GM19438 (cell line): ENCODE data around the gene FSTL3.

Source experiments
- ATAC-seq: cut with Tn5 transposase; IDR thresholded peaks from one replicate; pipeline ENCODE4 v1.9.1; 2021; ENCODE audit warnings: low read depth; ENCODE audit not compliant: unreplicated experiment

FSTL3 gene

DNA sequence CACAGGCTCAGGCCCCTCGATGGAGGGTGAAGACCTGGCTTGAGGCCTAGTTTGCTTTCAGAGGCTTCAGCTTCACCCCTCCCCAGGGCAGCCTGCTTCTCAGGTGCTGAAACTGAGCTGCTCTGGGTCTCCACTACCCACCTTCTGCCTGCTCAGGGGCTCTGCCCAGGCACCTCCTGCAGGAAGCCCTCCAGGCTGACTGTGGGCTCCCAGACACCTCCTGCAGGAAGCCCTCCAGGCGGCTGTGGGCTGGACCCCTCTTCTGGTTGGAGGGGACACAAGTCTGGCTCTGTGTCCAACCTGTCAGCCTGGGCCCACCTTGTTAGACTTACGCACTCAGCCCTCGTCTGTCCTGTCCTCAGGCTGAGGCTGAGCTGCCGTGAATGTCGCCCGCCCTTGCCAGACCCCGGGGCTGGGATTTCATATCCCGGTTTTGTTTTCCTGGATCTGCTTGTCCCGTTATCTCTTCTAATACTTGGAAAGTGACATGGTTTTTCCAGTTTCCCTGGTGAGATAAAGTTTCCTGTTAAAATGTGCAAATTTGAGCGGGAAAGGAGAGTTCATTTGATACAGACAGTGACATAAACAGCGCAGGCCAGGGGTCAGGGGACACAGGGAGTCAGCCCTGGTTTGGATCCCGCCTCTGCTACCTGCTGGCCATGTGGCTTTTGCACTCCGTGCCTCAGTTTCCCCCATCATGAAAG, 53.9 kb downstream of the FSTL3 start:
- ATAC-seq = no peak

- ATAC-seq = no peak
Measured at GRCh38 chr19:731000-731399, 54.8 kb downstream of the FSTL3 start.

DNA sequence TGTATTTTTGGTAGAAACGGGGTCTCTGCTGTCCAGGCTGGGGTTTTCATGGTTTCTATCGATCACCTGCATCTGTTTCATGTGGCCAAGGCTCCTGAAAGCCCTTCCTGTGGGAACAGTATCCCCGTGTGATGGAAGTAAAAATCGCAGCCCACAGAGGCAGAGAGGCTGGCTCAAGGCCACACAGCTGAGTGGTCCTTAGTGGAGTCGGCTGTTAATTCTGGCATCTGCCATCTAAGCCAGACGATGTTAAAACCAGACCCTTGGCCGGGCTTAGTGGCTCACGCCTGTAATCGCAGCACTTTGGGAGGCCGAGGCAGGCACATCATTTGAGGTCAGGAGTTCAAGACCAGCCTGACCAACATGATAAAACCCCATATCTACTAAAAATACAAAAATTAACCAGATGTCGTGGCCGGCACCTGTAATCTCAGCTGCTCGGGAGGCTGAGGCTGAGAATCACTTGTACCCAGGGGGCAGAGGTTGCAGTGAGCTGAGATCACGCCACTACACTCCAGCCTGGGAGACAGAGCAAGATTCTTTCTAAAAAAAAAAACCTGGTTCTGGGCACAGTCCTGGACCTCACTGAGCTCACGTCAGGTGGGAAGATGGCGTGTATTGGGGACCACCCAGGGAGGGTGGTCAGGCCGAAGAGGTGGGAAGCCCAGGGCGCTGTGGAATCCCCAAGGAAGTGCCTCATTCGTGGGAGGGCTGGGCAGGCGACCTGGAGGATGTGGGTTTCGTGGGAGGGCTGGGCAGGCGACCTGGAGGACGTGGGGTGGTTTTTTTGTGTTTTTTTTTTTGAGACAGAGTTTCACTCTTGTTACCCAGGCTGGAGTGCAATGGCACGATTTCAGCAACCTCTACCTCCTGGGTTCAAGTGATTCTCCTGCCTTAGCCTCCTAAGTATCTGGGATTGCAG, 56.2 kb downstream of the FSTL3 start:
- ATAC-seq = no peak
